Measurements from ENCODE around the gene MANEA. TPM values are rescaled to one million over a fixed set of nuclear protein-coding genes. Genes with fewer than 3 reads are reported as not detected.

Gene MANEA
- total and polyA plus RNA-seq, 2 of the 13 experiments (the other 11 are each of a cell fraction or from before 2014, with no cell fraction given): 10.0 to 10.9 TPM

DNA sequence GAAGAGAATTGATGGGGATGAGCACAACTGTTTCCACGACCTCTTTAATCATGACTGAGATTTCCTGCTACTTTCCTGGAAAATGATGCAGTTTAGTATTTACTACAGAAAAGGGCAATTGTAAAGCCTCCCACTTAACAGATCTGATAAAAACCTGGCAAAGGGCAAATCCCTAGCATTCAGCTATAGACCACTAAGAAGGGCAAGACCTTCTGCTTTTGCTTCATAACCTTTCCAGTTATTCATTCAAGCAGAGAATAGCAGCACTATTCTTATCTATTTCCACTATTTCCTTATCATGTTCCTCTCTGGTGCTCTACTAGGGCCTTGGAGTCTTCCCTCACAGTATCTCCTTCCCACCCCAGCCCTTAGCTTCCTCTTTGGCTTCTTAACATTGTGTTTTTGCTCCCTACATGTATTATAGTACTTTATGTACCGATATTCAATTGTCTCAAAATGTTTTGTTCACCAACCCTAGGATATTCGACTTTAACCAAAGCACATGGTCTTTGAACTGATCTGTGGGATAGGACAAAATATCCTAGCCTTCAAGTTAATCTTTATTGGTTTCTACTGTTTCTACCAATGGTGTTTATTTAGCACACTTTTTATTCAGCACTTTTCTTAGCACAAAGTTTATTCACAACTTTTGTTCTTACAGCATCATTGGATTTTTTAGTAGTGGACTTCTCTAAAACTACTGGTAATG lies 32.7 kb upstream of the MANEA start:
- intact Hi-C loops (cut with micrococcal nuclease; ENCODE audit: unreplicated experiment): no loop called here
- CTCF ChIA-PET (ENCODE audit: low intra/inter-chr PET ratio, low total read pairs): no interaction called here

DNA sequence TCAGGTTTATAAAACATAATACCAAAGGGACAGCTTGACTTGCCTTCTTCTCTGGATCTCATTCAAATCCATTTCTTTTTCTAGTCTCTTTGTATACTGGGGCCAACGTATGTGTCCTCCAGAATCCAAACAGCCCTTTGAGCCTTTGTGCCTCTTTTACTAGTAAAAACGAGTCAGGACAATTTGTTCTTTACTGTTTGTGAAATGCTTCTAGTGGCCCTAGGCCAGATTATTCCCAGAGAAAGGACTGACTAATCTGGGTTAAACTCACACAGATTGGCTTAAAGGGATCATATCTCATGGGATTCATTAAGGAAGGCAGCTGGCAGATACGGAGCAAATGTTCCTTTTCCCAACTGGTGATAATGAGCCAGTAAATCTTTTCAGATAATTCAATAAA lies 32.1 kb upstream of the MANEA start:
- Histone ChIP-seq H3K79me2 (ENCODE audit: insufficient read depth, low read length) (no peaks in the 10 kb centered on the region), H3K4me2 (ENCODE audit: low read depth, low read length) (no peak overlapping the region), H3K27me3 (ENCODE audit: control insufficient read depth in 1 of 2, insufficient read depth in 2 of 2, low read length in 2 of 2) (no peaks in the 10 kb centered on the region), H3K27ac (ENCODE audit: extremely low read length, insufficient read depth, low read length) (no peak overlapping the region), H3K9me3 (ENCODE audit: low read length) (no peaks in the 10 kb centered on the region), H3K4me3 (replicated peaks in 1 of 3; ENCODE audit: insufficient read depth in 1 of 3, low read depth in 2 of 3, low read length in 3 of 3) (no peak overlapping the region), H3K9ac (ENCODE audit: insufficient read depth, low read depth, low read length) (no peak overlapping the region), H3K4me1 (ENCODE audit: insufficient read depth, low read length) (no peaks in the 10 kb centered on the region), H2AFZ (ENCODE audit: low read length) (no peak overlapping the region), H3K36me3 (replicated peaks in 1 of 2; ENCODE audit: control insufficient read depth in 1 of 2, insufficient read depth in 2 of 2, low read length in 2 of 2) (no peaks in the 10 kb centered on the region), H4K20me1 (ENCODE audit: insufficient read depth, low read length) (no peaks in the 10 kb centered on the region)
- POLR2A ChIA-PET: no interaction called here
- no peak for DNase-seq (ENCODE audit: low spot score)
- no peak for TF ChIP-seq HHEX (CRISPR knock-in tag; IDR thresholded peaks at IDR 0.05)
- no peak for TF ChIP-seq FLYWCH1 (CRISPR knock-in tag; IDR thresholded peaks at IDR 0.05)
- TF ChIP-seq ZNF251 (CRISPR knock-in tag; IDR thresholded peaks at IDR 0.05): no peak
- no peak for TF ChIP-seq ATF7-NPFF (CRISPR knock-in tag; IDR thresholded peaks at IDR 0.05; ENCODE audit: low read depth)
- no peak for TF ChIP-seq GATA4 (IDR thresholded peaks at IDR 0.05; ENCODE audit: borderline replicate concordance, low read depth)
- no peak for TF ChIP-seq MIER2 (CRISPR knock-in tag; IDR thresholded peaks at IDR 0.05)
- TF ChIP-seq ZNF207 (IDR thresholded peaks at IDR 0.05; ENCODE audit: borderline replicate concordance): no peak
- TF ChIP-seq KMT2B (CRISPR knock-in tag; IDR thresholded peaks at IDR 0.05): no peak
- no peak for TF ChIP-seq CENPT (CRISPR knock-in tag; IDR thresholded peaks at IDR 0.05; ENCODE audit: low read depth)
- TF ChIP-seq HNRNPH1 (optimal IDR thresholded peaks at IDR 0.05; ENCODE audit: low read depth, low read length): no peak
- 4% methylated on average over 3 of the region's 3 CpGs for WGBS (ENCODE audit: low lambda C conversion rate)
- no TSS peak for BruUV-seq (replicated peaks)
- CTCF ChIA-PET (ENCODE audit: low intra/inter-chr PET ratio, low total read pairs): no interaction called here
- in situ Hi-C loops (cut with HindIII; ENCODE audit: extremely low pct_ligation_motif_present, low pct_unique_long_range_greater_than_20kb) (no loop called here), intact Hi-C loops (cut with micrococcal nuclease; ENCODE audit: unreplicated experiment) (no loop called here)
- ATAC-seq: no peak
- FAIRE-seq: no peak

More for the DNA sequence above, 32.7 kb upstream of the MANEA start:
- Histone ChIP-seq H3K4me2 (ENCODE audit: low read depth, low read length) (no peak overlapping the region), H3K79me2 (ENCODE audit: insufficient read depth, low read length) (no peaks in the 10 kb centered on the region), H3K9ac (ENCODE audit: insufficient read depth, low read depth, low read length) (no peak overlapping the region), H3K27ac (ENCODE audit: extremely low read length, insufficient read depth, low read length) (no peak overlapping the region), H3K4me1 (ENCODE audit: insufficient read depth, low read length) (no peaks in the 10 kb centered on the region), H3K9me3 (ENCODE audit: low read length) (no peaks in the 10 kb centered on the region), H3K4me3 (replicated peaks in 1 of 3; ENCODE audit: insufficient read depth in 1 of 3, low read depth in 2 of 3, low read length in 3 of 3) (no peak overlapping the region), H3K27me3 (ENCODE audit: control insufficient read depth in 1 of 2, insufficient read depth in 2 of 2, low read length in 2 of 2) (no peaks in the 10 kb centered on the region), H4K20me1 (ENCODE audit: insufficient read depth, low read length) (no peaks in the 10 kb centered on the region), H2AFZ (ENCODE audit: low read length) (no peak overlapping the region), H3K36me3 (replicated peaks in 1 of 2; ENCODE audit: control insufficient read depth in 1 of 2, insufficient read depth in 2 of 2, low read length in 2 of 2) (no peaks in the 10 kb centered on the region)
- DNase-seq (ENCODE audit: low spot score): no peak
- WGBS (ENCODE audit: low lambda C conversion rate): 0% methylated on average over 3 of the region's 3 CpGs
- in situ Hi-C loops (cut with HindIII; ENCODE audit: extremely low pct_ligation_motif_present, low pct_unique_long_range_greater_than_20kb): no loop called here
- no peak for FAIRE-seq
- no peak for ATAC-seq
- BruUV-seq (replicated peaks): no TSS peak
- TF ChIP-seq BORCS8-MEF2B (CRISPR knock-in tag; IDR thresholded peaks at IDR 0.05) (no peak), ZNF564 (CRISPR knock-in tag; IDR thresholded peaks at IDR 0.05) (no peak), NR2C2 (CRISPR knock-in tag; IDR thresholded peaks at IDR 0.05; ENCODE audit: borderline replicate concordance) (no peak), POLR2AphosphoS2 (IDR thresholded peaks at IDR 0.05; ENCODE audit: low read depth, low read length) (no peak), MXI1 (IDR thresholded peaks at IDR 0.05; ENCODE audit: borderline replicate concordance, low read depth, low read length) (no peak), ZNF225 (CRISPR knock-in tag; IDR thresholded peaks at IDR 0.05) (no peak), ZNF557 (CRISPR knock-in tag; IDR thresholded peaks at IDR 0.05) (no peak), JUNB (CRISPR knock-in tag; IDR thresholded peaks at IDR 0.05; ENCODE audit: borderline replicate concordance) (no peak), ZNF781 (CRISPR knock-in tag; IDR thresholded peaks at IDR 0.05; ENCODE audit: borderline replicate concordance, not compliant biosample characterization) (no peak), YEATS4 (CRISPR knock-in tag; IDR thresholded peaks at IDR 0.05; ENCODE audit: borderline replicate concordance) (no peak)
- POLR2A ChIA-PET: no interaction called here

Data from HepG2 (cell line).